GM19324 (cell line): Measurements from ENCODE around the gene OR5K3.

Source experiments
- ATAC-seq: cut with Tn5 transposase; IDR thresholded peaks from one replicate; pipeline ENCODE4 v1.9.1; 2021; ENCODE audit warnings: mild to moderate bottlenecking, moderate library complexity; ENCODE audit not compliant: unreplicated experiment, low FRiP score

Gene OR5K3

GRCh38 chr3:98432575-98432974 lies 42.1 kb downstream of the OR5K3 start:
- no peak for ATAC-seq

GRCh38 chr3:98433764-98434163 lies 43.3 kb downstream of the OR5K3 start:
- no peak for ATAC-seq

- ATAC-seq, result no peak
These were observed 43.9 kb downstream of the OR5K3 start for GRCh38 chr3:98434412-98434811.

- ATAC-seq, result no peak
These were observed 49.8 kb downstream of the OR5K3 start for GRCh38 chr3:98440283-98440682.
